Activated CD4-positive, CD25-positive, alpha-beta regulatory T cell treated with anti-CD3 and anti-CD28 coated beads, Interleukin-2, amount 50 U/mL, for 72 hours (primary cell): ENCODE data around the gene DNM1L.

Source experiments
- DNase-seq: peaks from one replicate; pipeline ENCODE4 v3.0.0; 2021

DNM1L gene

DNA sequence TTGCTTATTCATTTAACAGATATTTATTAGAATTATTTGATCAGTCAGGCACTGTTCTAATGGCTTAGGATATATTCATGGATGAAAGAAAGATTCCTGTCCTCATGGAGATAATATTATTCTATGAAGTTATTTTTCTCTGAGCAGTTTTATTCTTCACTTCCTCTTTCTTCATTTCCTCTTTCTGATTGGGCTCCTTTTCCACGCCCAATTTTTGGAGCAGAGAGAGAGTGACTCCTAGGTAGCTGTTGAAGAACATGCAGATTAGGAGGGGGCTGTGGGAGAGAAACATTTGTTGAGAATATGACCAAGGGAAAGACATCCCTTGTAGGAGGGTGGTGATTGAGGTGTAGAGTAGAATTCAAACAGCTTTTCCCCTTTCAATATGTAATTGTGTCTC, 82.6 kb downstream of the DNM1L start:
- no peak for DNase-seq

DNA sequence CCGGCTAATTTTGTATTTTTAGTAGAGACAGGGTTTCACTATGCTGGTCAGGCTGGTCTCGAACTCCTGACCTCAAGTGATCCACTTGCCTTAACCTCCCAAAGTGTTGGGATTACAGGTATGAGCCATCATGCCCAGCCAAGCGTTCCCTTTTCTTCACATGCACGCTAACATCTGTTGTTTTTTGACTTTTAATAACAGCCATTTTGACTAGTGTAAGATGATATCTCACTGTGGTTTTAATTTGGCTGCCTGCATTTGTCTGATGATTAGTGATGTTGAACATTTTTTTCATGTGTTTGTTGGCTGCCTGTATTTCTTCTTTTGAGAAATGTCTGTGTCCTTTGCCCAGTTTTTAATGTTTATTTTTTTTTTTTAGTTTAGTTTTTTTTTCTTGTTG, 86.8 kb downstream of the DNM1L start:
- no peak for DNase-seq

DNA sequence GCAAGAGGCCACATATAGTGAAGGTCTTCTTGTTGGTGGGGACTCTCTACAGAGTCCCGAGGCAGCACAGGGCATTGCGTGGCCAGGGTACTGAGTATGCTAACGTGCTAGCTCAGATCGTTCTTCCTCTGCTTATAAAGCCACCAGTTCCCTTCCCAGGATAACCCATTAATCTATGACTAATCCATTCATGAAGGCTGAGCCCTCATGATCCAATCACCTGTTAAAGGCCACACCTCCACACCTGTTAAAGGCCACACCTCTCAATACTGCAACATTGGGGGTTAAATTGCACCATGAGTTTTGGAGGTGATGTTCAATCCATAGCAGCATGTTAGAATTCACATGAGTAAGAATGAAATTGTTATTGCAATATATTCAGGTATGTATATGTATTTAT, 89.4 kb downstream of the DNM1L start:
- DNase-seq = no peak

DNA sequence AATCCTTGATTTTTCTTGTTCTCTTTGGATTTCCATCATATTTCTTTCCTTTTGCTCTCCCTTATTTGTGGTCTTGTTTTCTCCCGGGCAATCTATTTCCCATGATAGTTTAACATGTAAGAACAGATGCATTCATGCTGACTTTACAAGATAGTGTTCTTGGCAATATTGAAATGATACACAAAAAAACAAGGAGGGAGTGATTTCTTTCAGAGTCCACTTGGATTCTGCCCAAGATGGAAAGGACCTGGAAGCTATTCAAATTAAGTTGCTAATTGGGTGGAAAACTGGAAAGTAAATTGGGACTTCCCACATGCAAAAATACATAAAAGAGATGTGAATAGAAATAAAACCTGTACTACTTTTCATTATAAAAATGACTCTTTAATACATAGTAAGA, 91.0 kb downstream of the DNM1L start:
- no peak for DNase-seq

GRCh38 chr12:32773691-32774090, 94.6 kb downstream of the DNM1L start:
- DNase-seq = no peak

DNA sequence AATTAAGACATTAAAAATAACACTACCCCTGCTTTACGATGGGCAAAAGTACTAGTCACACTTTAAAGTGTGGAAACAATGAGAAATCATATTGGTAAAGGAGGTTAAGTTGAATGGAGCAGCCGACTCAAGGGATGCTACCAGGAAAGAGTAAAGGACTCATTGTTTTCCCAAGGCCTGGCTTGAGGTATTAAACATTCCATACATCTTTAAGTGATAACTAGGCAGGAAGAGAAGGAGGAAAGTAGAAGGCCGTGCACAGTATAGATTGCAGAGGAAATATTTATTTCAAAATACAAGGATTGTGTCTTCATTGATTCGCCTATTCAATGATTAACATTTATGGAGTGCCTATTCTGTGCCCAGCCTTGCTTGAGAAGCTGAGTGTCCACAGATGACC, 97.2 kb downstream of the DNM1L start:
- DNase-seq = no peak

DNA sequence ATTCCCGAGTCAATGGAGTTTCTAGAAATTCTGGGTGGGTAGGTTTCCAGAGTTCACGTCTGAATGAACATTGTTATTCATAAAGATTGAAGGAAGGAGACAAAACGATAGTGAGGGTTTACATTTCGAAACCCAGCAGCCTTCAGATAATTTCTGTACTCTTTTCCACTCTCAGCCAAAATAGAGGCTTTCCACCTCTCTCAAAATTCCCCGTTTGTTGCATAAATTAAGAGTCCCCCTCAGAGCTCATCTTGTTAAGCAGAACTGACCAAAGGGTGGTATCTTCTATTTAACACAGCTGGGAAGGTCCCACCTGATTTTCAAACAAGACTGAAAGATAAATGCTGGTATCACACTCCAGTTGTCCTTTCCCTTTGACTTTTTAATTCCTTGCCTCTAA, 98.1 kb downstream of the DNM1L start:
- no peak for DNase-seq

- no peak for DNase-seq
These were observed 98.6 kb downstream of the DNM1L start for GRCh38 chr12:32777691-32778175.

- no peak for DNase-seq
These were observed 101.0 kb downstream of the DNM1L start for GRCh38 chr12:32780071-32780470.

DNA sequence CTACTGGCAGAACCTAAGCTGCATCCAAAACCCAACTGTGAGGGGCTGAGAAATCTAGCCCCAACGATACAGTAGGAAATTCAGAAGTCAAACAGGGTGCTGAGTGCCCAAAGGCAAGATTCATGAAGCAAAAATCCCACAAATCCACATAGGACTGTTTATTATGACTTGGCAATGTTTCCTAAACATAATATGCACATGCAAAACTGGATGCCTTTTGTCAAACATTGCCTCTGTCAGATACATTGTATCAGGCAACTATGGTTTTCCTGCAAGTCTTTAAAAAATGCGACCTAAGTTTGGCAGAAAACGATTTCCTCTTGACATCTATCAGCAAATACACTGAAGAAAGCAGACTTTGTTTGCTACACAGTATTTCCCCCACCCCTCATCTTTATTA, 103.9 kb downstream of the DNM1L start:
- no peak for DNase-seq

GRCh38 chr12:32785557-32785956, 106.5 kb downstream of the DNM1L start:
- DNase-seq = no peak

DNA sequence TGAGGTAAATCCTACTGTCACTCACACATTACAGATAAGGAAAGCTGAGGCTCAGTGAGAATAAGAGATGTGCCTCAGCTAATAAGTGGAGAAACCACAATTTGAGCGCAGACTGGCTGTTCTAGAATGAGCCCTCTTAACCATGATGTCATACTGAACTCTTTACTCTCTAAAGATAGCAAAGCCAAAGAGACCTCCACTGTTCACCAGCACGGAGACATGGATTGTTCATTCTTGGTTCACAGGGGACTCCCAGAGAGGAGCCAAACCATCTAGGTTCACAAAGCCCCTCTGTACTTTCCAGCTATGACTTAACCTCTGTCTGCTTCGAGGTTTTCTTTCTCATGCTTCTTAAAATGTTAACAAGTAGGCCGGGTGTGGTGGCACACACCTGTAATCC, 109.3 kb downstream of the DNM1L start:
- DNase-seq = no peak

GRCh38 chr12:32789446-32789845, 110.3 kb downstream of the DNM1L start:
- DNase-seq = no peak

GRCh38 chr12:32789916-32790315, 110.8 kb downstream of the DNM1L start:
- DNase-seq = no peak

DNA sequence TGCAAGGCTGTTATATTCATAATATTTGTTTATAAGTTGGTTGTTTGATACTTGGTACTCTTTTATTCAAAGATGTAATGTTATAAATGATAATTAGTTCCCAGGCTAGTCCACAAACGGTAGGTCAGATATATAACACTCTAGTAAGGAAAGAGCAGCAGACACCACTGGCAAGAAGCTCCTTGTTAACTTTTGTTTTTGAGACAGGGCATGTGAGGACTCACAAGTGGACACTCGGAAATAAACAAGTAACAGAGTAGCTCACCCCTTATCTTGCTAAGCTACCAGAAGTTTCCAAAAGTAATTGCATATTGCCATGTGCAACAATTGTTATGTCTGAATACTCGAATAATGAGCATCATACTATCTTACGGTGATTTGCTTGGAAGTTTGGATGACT, 115.2 kb downstream of the DNM1L start:
- DNase-seq = no peak
